Uterus (tissue), 4 donors: ENCODE data around the gene C4orf17. TPM values are rescaled to one million over a fixed set of nuclear protein-coding genes. Genes with fewer than 3 reads are reported as not detected.

ENCODE experiments used
- DNase-seq, 2 donors: peaks; one replicate each; pipeline ENCODE4 v3.0.0-alpha.2; 2019 to 2020
- H3K27ac ChIP-seq, 2 donors: fragments of 200-600 bp; sonication (generic); 1 replicate in 1 of 2; 2 replicates in 1 of 2; pipeline ENCODE4 v1.5.1; 2016 to 2018
- H3K27me3 ChIP-seq, 2 donors: fragments of 200-600 bp; sonication (generic); one replicate each; pipeline ENCODE4 v1.5.1; 2018 to 2019; ENCODE audit warnings: control low read depth in 1 of 2
- H3K36me3 ChIP-seq, 2 donors: fragments of 200-600 bp; sonication (generic); one replicate each; pipeline ENCODE4 v1.5.1; 2019; ENCODE audit warnings: control low read depth in 1 of 2
- H3K4me1 ChIP-seq, 2 donors: fragments of 200-600 bp; sonication (generic); one replicate each; pipeline ENCODE4 v1.5.1; 2018 to 2019; ENCODE audit warnings: control low read depth in 1 of 2
- H3K4me3 ChIP-seq, 2 donors: fragments of 200-600 bp; sonication (generic); 1 replicate in 1 of 2; 2 replicates in 1 of 2; pipeline ENCODE4 v1.5.1; 2018 to 2019; ENCODE audit warnings: mild to moderate bottlenecking in 1 of 2
- H3K9me3 ChIP-seq, 2 donors: fragments of 200-600 bp; sonication (generic); one replicate each; pipeline ENCODE4 v1.5.1; 2019; ENCODE audit warnings: control low read depth in 1 of 2
- CTCF ChIP-seq, 4 experiments: fragments of 200-600 bp in 2 of 4; fragments of 450-650 bp in 2 of 4; sonication (generic) in 2 of 4; IDR thresholded peaks; one replicate each; pipeline ENCODE4 v1.5.1; 2016 to 2019; ENCODE audit warnings: antibody characterized with exemption in 4 of 4, mild to moderate bottlenecking in 2 of 4, moderate library complexity in 1 of 4
- POLR2A ChIP-seq, 2 donors: fragments of 450-650 bp; IDR thresholded peaks; one replicate each; pipeline ENCODE4 v1.6.1; 2016; ENCODE audit warnings: antibody characterized with exemption in 2 of 2, mild to moderate bottlenecking in 1 of 2, moderate library complexity in 1 of 2
- intact Hi-C: fragments of 100-400 bp; cut with DNase I; formaldehyde crosslinking; loops from one replicate; pipeline ENCODE4 v1.15.1; 2023; ENCODE audit warnings: low total_unique reads
- total RNA-seq, 4 donors: library from RNA; depleted of rRNA in 3 of 4; stranded (reverse); fragments of >200 nt in 3 of 4; gene quantifications; one replicate each; pipeline versions ENCODE4 v1.1.0 to v1.2.4, GENCODE V29; 2014 to 2023
- donor health status: DM: yes; HTN: yes; CAD: no.

C4orf17 gene
- total RNA-seq, 4 donors from 2014 or later, result not detected

- H3K4me3 ChIP-seq, result no peak overlapping the region
- intact Hi-C loops, result no loop called here
- no peak overlapping the region for H3K27ac ChIP-seq
- H3K4me1 ChIP-seq, result no peaks in the 10 kb centered on the region
- DNase-seq, result no peak
- TF ChIP-seq CTCF (IDR thresholded peaks at IDR 0.05) (no peak), POLR2A (IDR thresholded peaks at IDR 0.05) (no peak)
- no peaks in the 10 kb centered on the region for H3K36me3 ChIP-seq
- no peaks in the 10 kb centered on the region for H3K9me3 ChIP-seq
- H3K27me3 ChIP-seq, result no peaks in the 10 kb centered on the region
Measured at GRCh38 chr4:99536848-99537247, 26.0 kb downstream of the C4orf17 start.

DNA sequence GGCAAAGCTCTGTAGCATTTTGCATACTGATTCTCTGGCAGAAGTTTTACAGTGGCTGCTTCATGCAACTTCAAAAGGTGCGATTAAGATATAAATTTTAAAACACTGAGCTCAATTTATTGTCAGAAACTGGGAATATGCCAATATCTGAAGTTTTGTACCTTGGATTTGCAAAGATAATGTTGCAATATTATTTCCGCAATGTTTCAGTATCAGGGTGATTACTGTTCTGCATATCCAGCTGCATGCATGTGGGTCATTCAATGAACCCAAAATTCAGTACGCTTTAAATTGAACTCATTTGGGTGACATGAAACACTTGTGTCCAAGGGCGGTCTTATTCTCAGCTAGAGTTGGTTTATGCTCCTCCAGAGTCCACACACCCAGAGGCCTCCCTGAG, 26.9 kb downstream of the C4orf17 start:
- H3K36me3 ChIP-seq, result no peaks in the 10 kb centered on the region
- DNase-seq, result no peak
- H3K27me3 ChIP-seq, result no peaks in the 10 kb centered on the region
- H3K4me3 ChIP-seq, result no peak overlapping the region
- H3K4me1 ChIP-seq, result no peaks in the 10 kb centered on the region
- no peak overlapping the region for H3K27ac ChIP-seq
- H3K9me3 ChIP-seq, result no peaks in the 10 kb centered on the region
- TF ChIP-seq CTCF (IDR thresholded peaks at IDR 0.05) (no peak), POLR2A (IDR thresholded peaks at IDR 0.05) (no peak)
- intact Hi-C loops, result no loop called here

DNA sequence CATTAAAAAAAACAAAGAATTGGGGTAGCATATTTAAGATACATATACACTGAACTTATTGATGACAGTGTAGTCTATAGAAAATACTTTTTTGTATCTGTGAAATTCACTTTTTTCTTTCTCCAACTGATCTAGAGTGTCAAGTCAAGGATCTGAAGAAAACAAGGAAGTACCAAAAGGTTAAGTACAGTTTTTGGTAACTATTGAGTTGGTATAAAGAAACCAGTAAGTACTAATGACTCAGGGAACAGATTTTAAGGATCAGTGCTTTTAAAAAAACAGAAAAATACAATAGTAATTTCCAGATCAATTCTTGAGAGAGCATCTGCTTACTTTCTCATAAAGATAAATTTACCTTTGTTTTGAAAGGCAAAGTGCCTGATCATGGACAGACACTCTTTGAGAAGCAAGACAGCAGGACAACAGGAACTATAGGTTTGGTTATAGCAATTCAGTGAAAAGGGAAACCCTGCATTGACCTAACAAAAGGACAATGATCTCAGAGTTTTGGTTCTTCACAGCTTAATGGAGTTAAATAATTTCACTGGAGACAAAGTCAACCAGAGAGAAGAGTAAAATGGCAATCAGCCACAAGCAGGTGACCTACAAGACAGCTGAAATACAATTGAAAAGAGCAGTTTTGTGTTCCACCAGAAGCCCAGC, 29.6 kb downstream of the C4orf17 start:
- H3K4me1 ChIP-seq, result no peaks in the 10 kb centered on the region
- no peak overlapping the region for H3K4me3 ChIP-seq
- H3K36me3 ChIP-seq, result no peaks in the 10 kb centered on the region
- H3K9me3 ChIP-seq, result no peaks in the 10 kb centered on the region
- TF ChIP-seq POLR2A (IDR thresholded peaks at IDR 0.05) (no peak), CTCF (IDR thresholded peaks at IDR 0.05) (no peak)
- no peaks in the 10 kb centered on the region for H3K27me3 ChIP-seq
- intact Hi-C loops, result no loop called here
- DNase-seq, result no peak
- no peak overlapping the region for H3K27ac ChIP-seq

DNA sequence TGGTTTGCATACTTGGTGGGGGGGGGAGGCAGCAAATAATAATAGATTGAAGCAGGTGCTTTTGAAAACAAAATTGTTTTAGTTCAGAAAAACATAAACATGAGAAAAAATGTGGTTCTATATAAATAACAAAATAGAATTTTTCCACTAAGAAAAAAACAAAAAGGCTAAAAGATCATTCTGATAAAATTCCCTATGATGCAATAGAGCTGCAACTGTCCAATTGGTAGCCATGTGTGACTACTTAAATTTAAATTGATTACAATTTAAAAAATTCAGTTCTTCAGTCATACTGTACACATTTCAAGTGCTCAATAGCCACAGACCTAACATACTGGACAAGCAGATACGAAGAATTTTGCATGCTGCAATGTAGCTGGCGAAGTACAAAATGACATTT, 42.1 kb downstream of the C4orf17 start:
- intact Hi-C loops, result no loop called here
- Histone ChIP-seq H3K9me3 (no peaks in the 10 kb centered on the region), H3K27ac (no peak overlapping the region), H3K4me1 (no peaks in the 10 kb centered on the region), H3K4me3 (no peak overlapping the region), H3K36me3 (no peaks in the 10 kb centered on the region), H3K27me3 (no peaks in the 10 kb centered on the region)
- no peak for DNase-seq
- no peak for TF ChIP-seq CTCF (IDR thresholded peaks at IDR 0.05)

GRCh38 chr4:99563310-99564186, 52.7 kb downstream of the C4orf17 start, which contains the start of gene TRMT10A:
Gene TRMT10A (minus strand): TSS chr4:99564039. CDS start chr4:99559338, 4,701 bp downstream.
- H3K27me3 ChIP-seq, result no peaks in the 10 kb centered on the region
- no peaks in the 10 kb centered on the region for H3K9me3 ChIP-seq
- no peaks in the 10 kb centered on the region for H3K36me3 ChIP-seq
- TF ChIP-seq CTCF (IDR thresholded peaks at IDR 0.05) (peak in 1 of 4 experiments; percentile 19), POLR2A (IDR thresholded peaks at IDR 0.05) (peak; percentile 47 to 61)
- peak within 1 kb of the TSS; percentile 76 to 77 for H3K4me3 ChIP-seq
- intact Hi-C loops, result no loop called here
- peak within 1 kb of the TSS; percentile 94 to 98 for H3K27ac ChIP-seq
- no peaks in the 10 kb centered on the region for H3K4me1 ChIP-seq
- peak; percentile 96 to 98 for DNase-seq
